Sigmoid colon (tissue), 4 donors: ENCODE measurements around the gene IFIT2.

Source experiments
- CTCF ChIP-seq, 4 experiments: fragments of 450-650 bp in 3 of 4; fragments of 200-600 bp in 1 of 4; IDR thresholded peaks; one replicate each; pipeline ENCODE4 v1.5.1; 2016 to 2019; ENCODE audit warnings: antibody characterized with exemption in 4 of 4, mild to moderate bottlenecking in 3 of 4, moderate library complexity in 2 of 4
- EP300 ChIP-seq, 4 donors: sonication (generic); formaldehyde crosslinking; IDR thresholded peaks; one replicate each; pipeline ENCODE4 v1.6.1; 2017; ENCODE audit warnings: antibody characterized with exemption in 4 of 4
- POLR2A ChIP-seq, 2 donors: fragments of 450-650 bp; IDR thresholded peaks; one replicate each; pipeline ENCODE4 v1.6.1; 2016; ENCODE audit warnings: antibody characterized with exemption in 2 of 2, mild to moderate bottlenecking in 2 of 2, moderate library complexity in 2 of 2
- POLR2AphosphoS5 ChIP-seq, 4 donors: sonication (generic); formaldehyde crosslinking; IDR thresholded peaks; one replicate each; pipeline ENCODE4 v1.6.1; 2017; ENCODE audit warnings: antibody characterized with exemption in 4 of 4

DNA sequence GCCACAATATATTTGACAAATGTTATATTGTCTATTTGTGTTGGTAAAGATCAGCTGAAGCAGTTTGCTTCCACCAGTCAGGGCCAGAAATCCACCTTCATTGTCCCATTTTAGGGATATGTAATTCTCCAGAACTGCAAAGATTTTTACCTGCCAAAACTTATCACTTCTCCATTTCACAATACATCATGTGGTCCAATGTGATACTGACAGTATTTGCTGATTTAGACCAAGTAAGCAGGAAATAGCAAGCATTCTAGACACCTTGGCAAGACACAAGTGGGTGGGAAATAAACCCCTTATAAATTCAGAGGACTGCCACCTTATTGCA, 31.7 kb upstream of the IFIT2 start:
- TF ChIP-seq CTCF (IDR thresholded peaks at IDR 0.05) (no peak), POLR2A (IDR thresholded peaks at IDR 0.05) (no peak), POLR2AphosphoS5 (IDR thresholded peaks at IDR 0.05) (no peak), EP300 (IDR thresholded peaks at IDR 0.05) (no peak)
